ENCODE measurements around the gene OR51M1.

Gene OR51M1

GRCh38 chr11:5394091-5394490 lies 10.5 kb downstream of the OR51M1 start:
- no peak for DNase-seq

- no peak for DNase-seq
Observed at GRCh38 chr11:5398936-5399335, 15.3 kb downstream of the OR51M1 start.

- DNase-seq: no peak
Observed at GRCh38 chr11:5405173-5405572, 21.6 kb downstream of the OR51M1 start.

- DNase-seq: no peak
Observed at GRCh38 chr11:5420993-5421392, 37.4 kb downstream of the OR51M1 start.

- DNase-seq: no peak
Observed at GRCh38 chr11:5421811-5422210, 38.2 kb downstream of the OR51M1 start, which contains the start of gene OR51Q1. OR51Q1 (plus strand) TSS chr11:5422111; CDS start chr11:5422201, 90 bp downstream.

- DNase-seq: no peak
Observed at GRCh38 chr11:5423131-5423530, 39.5 kb downstream of the OR51M1 start.

- DNase-seq: no peak
Observed at GRCh38 chr11:5441414-5441813, 57.8 kb downstream of the OR51M1 start, which contains the start of gene OR51I1. OR51I1 (minus strand) TSS chr11:5441514; CDS start chr11:5441514, 0 bp downstream.

Data from left hindlimb (tissue), 1 donor.